A549 (cell line): ENCODE results near the gene RIPPLY3.

Experiments
- CHD2 ChIP-seq: fragments of 150-350 bp; IDR thresholded peaks from 2 replicates; pipeline ENCODE4 v1.6.1; 2014; ENCODE audit warnings: low read length; ENCODE audit not compliant: partially characterized antibody
- MAZ ChIP-seq: fragments of 150-350 bp; IDR thresholded peaks from 2 replicates; pipeline ENCODE4 v1.6.1; 2014; ENCODE audit warnings: antibody characterized with exemption, low read depth, low read length, borderline replicate concordance

- TF ChIP-seq CHD2, result no peak
- no peak for TF ChIP-seq MAZ
These were observed 16.6 kb upstream of the RIPPLY3 start for GRCh38 chr21:36989699-36990507.
